ENCODE measurements around the gene KIFC3.

DNA sequence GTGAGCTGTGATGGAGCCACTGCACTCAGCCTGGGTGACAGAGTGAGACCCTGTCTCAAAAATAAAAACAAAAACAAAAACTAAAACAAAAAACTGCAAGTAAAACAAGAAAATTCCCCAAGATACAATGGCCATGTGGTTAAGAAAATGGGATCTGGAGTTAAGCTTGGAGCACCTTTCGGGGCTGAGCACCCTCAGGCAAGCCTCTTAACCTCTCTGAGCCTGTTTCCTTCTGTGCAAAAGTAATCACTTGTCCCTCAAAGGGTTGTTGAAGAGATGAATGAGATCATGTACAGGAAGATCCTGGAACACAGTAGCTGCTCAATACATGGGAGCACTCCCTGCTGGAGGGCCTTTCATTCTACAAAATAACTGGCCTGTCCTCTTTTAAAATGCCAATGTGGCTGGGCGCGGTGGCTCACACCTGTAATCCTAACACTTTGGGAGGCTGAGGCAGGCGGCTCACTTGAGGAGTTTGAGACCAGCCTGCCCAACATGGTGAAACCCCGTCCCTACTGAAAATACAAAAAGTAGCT, 19.8 kb upstream of the KIFC3 start:
- no peak for TF ChIP-seq CTCF (IDR thresholded peaks at IDR 0.05; ENCODE audit: low read depth, low read length, poor library complexity, severe bottlenecking)
- TF ChIP-seq EZH2phosphoT487 (IDR thresholded peaks at IDR 0.05; ENCODE audit: borderline replicate concordance, low read length), result no peak

Data from DOHH2 (cell line).